A549 (cell line): Measurements from ENCODE around the gene SRSF4. TPM values are rescaled to one million over a fixed set of nuclear protein-coding genes. Genes with fewer than 3 reads are reported as not detected.
"Not testable (repeated sequence)": the region's sequence is repeated elsewhere in the genome, so short reads cannot be mapped to it uniquely, and the experiment has no call there.

Experiments
- ATAC-seq, 2 experiments: fragments of 200-7000 bp in 1 of 2; fragments of >200 bp in 1 of 2; cut with Nextera tagmentation in 1 of 2; cut with Tn5 transposase in 1 of 2; 3 replicates each; pipeline versions ENCODE4 v1.8.0 to v1.9.1; 2018 to 2020; ENCODE audit warnings: mild to moderate bottlenecking in 1 of 2, moderate library complexity in 1 of 2
- CTCF ChIA-PET: fragments of 300-600 bp; sonication (Branson Sonifier 250); formaldehyde crosslinking; extraction: SDS; loops from one replicate; lab custom pipeline; 2021; ENCODE audit warnings: antibody characterized with exemption, inconsistent platforms; lab: Yijun Ruan, JAX
- POLR2A ChIA-PET: fragments of 350-600 bp; formaldehyde crosslinking; extraction: SDS; loops from one replicate; lab custom pipeline; 2021; ENCODE audit warnings: antibody characterized with exemption, inconsistent platforms; lab: Yijun Ruan, JAX
- DNase-seq, 2 experiments: peaks; one replicate each; pipeline versions ENCODE4 v3.0.0 to v3.0.0-alpha.2; 2011 to 2016; ENCODE audit warnings: low read depth in 1 of 2, low spot score in 1 of 2
- FAIRE-seq: peaks from 2 replicates; lab custom pipeline; 2011; peaks lifted over from hg19 to GRCh38; lab: Jason Lieb, UNC
- H3K27ac ChIP-seq, 2 experiments: fragments of >200 bp; sonication (Bioruptor Twin); formaldehyde crosslinking; 3 replicates each; pipeline ENCODE4 v1.5.1; 2016 to 2017
- H3K4me1 ChIP-seq: fragments of >200 bp; sonication (Bioruptor Twin); formaldehyde crosslinking; 3 replicates; pipeline ENCODE4 v1.6.1; 2016
- H3K4me2 ChIP-seq: fragments of >200 bp; sonication (Bioruptor Twin); formaldehyde crosslinking; 3 replicates; pipeline ENCODE4 v1.6.1; 2016
- H3K4me3 ChIP-seq: fragments of >200 bp; sonication (Bioruptor Twin); formaldehyde crosslinking; 3 replicates; pipeline ENCODE4 v1.5.1; 2016
- H3K9me3 ChIP-seq: fragments of >200 bp; sonication (Bioruptor Twin); formaldehyde crosslinking; 3 replicates; pipeline ENCODE4 v1.6.1; 2016
- CBX8 ChIP-seq: fragments of 200-600 bp; sonication (generic); IDR thresholded peaks from 2 replicates; pipeline ENCODE4 v1.6.1; 2016
- EHF ChIP-seq: fragments of 250-450 bp; sonication (Bioruptor Pico); IDR thresholded peaks from 2 replicates; pipeline ENCODE4 v1.5.0; 2020; ENCODE audit warnings: mild to moderate bottlenecking
- FOSB ChIP-seq: fragments of 250-450 bp; sonication (Bioruptor Pico); IDR thresholded peaks from 2 replicates; pipeline ENCODE4 v1.5.0; 2020; ENCODE audit warnings: mild to moderate bottlenecking, moderate library complexity
- FOSL2 ChIP-seq, 2 experiments: fragments of 450-650 bp in 1 of 2; fragments of >200 bp in 1 of 2; sonication (Bioruptor Twin) in 1 of 2; formaldehyde crosslinking; IDR thresholded peaks; 2 replicates each; pipeline versions ENCODE4 v1.5.0 to v1.6.1; 2016 to 2020; ENCODE audit warnings: mild to moderate bottlenecking in 1 of 2, moderate library complexity in 1 of 2
- GATA3 ChIP-seq: IDR thresholded peaks from 2 replicates; pipeline ENCODE4 v1.6.1; 2012; ENCODE audit warnings: borderline replicate concordance
- HDAC2 ChIP-seq: fragments of 200-600 bp; sonication (generic); IDR thresholded peaks from 2 replicates; pipeline ENCODE4 v1.6.1; 2016
- HOXA7 ChIP-seq: fragments of 250-450 bp; sonication (Bioruptor Pico); IDR thresholded peaks from 2 replicates; pipeline ENCODE4 v1.5.0; 2020; ENCODE audit warnings: mild to moderate bottlenecking, moderate library complexity
- HOXB5 ChIP-seq: fragments of 250-450 bp; sonication (Bioruptor Pico); IDR thresholded peaks from 2 replicates; pipeline ENCODE4 v1.5.0; 2020; ENCODE audit warnings: mild to moderate bottlenecking, moderate library complexity
- NFE2L2 ChIP-seq: fragments of 150-350 bp; conservative IDR thresholded peaks from 2 replicates; pipeline ENCODE4 v1.6.1; 2014; ENCODE audit warnings: low read length
- NPAS2 ChIP-seq: fragments of 250-450 bp; sonication (Bioruptor Pico); IDR thresholded peaks from 2 replicates; pipeline ENCODE4 v1.8.0; 2022; ENCODE audit warnings: mild to moderate bottlenecking, moderate library complexity, borderline replicate concordance
- NR3C1 ChIP-seq: fragments of >200 bp; sonication (Bioruptor Twin); formaldehyde crosslinking; IDR thresholded peaks from 3 replicates; pipeline ENCODE4 v1.6.1; 2017
- POLR2A ChIP-seq: IDR thresholded peaks from 2 replicates; pipeline ENCODE4 v1.6.1; 2012; ENCODE audit warnings: mild to moderate bottlenecking, low read length
- POLR2AphosphoS2 ChIP-seq: conservative IDR thresholded peaks from 2 replicates; pipeline ENCODE4 v1.6.1; 2012; ENCODE audit warnings: low read length, improper control_type of control experiment, inconsistent platforms
- RAD21 ChIP-seq, 2 experiments: fragments of >200 bp in 1 of 2; sonication (Bioruptor Twin) in 1 of 2; formaldehyde crosslinking in 1 of 2; IDR thresholded peaks in 1 of 2; conservative IDR thresholded peaks in 1 of 2; 2 replicates in 1 of 2; 3 replicates in 1 of 2; pipeline ENCODE4 v1.6.1; 2012 to 2018; ENCODE audit warnings: inconsistent platforms in 1 of 2
- RFX5 ChIP-seq: fragments of 450-650 bp; IDR thresholded peaks from 2 replicates; pipeline ENCODE4 v1.7.1; 2014; ENCODE audit warnings: antibody characterized with exemption, mild to moderate bottlenecking, moderate library complexity
- RNF2 ChIP-seq: fragments of 200-600 bp; sonication (generic); IDR thresholded peaks from 2 replicates; pipeline ENCODE4 v1.6.1; 2016; ENCODE audit warnings: low read depth, mild to moderate bottlenecking, antibody characterized with exemption, moderate library complexity, borderline replicate concordance
- SMC3 ChIP-seq: fragments of >200 bp; sonication (Bioruptor Twin); formaldehyde crosslinking; IDR thresholded peaks from 3 replicates; pipeline ENCODE4 v1.6.1; 2018; ENCODE audit warnings: inconsistent platforms
- SREBF2 ChIP-seq: fragments of 450-650 bp; IDR thresholded peaks from 2 replicates; pipeline ENCODE4 v1.6.1; 2014; ENCODE audit warnings: mild to moderate bottlenecking, moderate library complexity
- TP53 ChIP-seq: fragments of 250-450 bp; sonication (Bioruptor Pico); IDR thresholded peaks from 2 replicates; pipeline ENCODE4 v1.5.0; 2021; ENCODE audit warnings: mild to moderate bottlenecking, moderate library complexity
- ZC3H11A ChIP-seq: fragments of 450-650 bp; IDR thresholded peaks from 2 replicates; pipeline ENCODE4 v1.6.1; 2014; ENCODE audit warnings: antibody characterized with exemption, mild to moderate bottlenecking
- WGBS: methylation state at CpG from one replicate; pipeline ENCODE4 v1.1.6; 2017; ENCODE audit errors: missing lambda C conversion rate; 5-methylcytosine and 5-hydroxymethylcytosine counted together
- polyA plus RNA-seq, 4 experiments: library from polyadenylated mRNA; depleted of rRNA in 3 of 4; stranded (reverse); fragments of >200 nt; fragmentation: RNase III in 1 of 4; extraction: RNeasy Plus Mini Kit Qiagen cat#74134 plus additional on column Dnase treatment in 1 of 4; gene quantifications; 2 replicates in 3 of 4; 3 replicates in 1 of 4; pipeline ENCODE4 v1.2.3, GENCODE V29; 2011 to 2017
- TF ChIP-seq, protein P1 (sequence below): fragments of 250-450 bp; sonication (Bioruptor Pico); IDR thresholded peaks from 2 replicates; pipeline ENCODE4 v1.5.0; 2021; ENCODE audit warnings: mild to moderate bottlenecking, moderate library complexity, borderline replicate concordance
- TF ChIP-seq, protein P2 (sequence below): fragments of >200 bp; sonication (Bioruptor Twin); formaldehyde crosslinking; IDR thresholded peaks from 2 replicates; pipeline ENCODE4 v1.6.1; 2016
- TF ChIP-seq, protein P3 (sequence below): IDR thresholded peaks from 2 replicates; pipeline ENCODE4 v1.6.1; 2012
- TF ChIP-seq, protein P4 (sequence below): fragments of >200 bp; sonication (Bioruptor Twin); formaldehyde crosslinking; IDR thresholded peaks from 3 replicates; pipeline ENCODE4 v1.5.1; 2016

SRSF4 gene
- polyA plus RNA-seq, 2 of the 4 experiments (the other 2 are of a cell fraction) = 45.6 to 64.5 TPM

DNA sequence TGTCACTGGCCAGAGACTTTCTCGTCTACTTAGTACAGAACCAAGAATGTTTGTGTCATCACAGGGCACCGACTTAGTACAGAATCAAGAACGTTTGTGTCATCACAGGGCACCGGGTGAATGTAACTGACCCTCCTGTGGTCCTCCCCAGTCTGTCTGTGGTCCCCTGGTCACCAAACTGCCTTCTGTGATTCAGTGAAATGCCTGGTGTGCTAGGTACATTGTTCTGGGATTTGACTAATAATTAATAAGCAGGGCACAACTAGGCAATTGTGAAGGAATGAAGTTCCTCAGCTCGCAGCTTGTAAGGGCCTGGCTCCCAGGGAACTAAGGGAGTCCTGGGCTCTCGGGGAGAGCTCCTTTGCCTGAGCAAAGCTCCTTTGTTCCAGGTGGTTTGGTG lies 41.8 kb upstream of the SRSF4 start:
- ChIA-PET POLR2A (no interaction called here), CTCF (no interaction called here)
- Histone ChIP-seq H3K27ac (no peak overlapping the region), H3K4me2 (no peak overlapping the region), H3K4me1 (no peaks in the 10 kb centered on the region), H3K9me3 (no peaks in the 10 kb centered on the region), H3K4me3 (no peak overlapping the region)
- TF ChIP-seq HDAC2 (no peak), HOXA7 (no peak), TP53 (CRISPR knock-in tag) (no peak), SMC3 (no peak), GATA3 (no peak), POLR2AphosphoS2 (no peak), CBX8 (no peak), POLR2A (no peak)
- TF ChIP-seq, protein P1, sequence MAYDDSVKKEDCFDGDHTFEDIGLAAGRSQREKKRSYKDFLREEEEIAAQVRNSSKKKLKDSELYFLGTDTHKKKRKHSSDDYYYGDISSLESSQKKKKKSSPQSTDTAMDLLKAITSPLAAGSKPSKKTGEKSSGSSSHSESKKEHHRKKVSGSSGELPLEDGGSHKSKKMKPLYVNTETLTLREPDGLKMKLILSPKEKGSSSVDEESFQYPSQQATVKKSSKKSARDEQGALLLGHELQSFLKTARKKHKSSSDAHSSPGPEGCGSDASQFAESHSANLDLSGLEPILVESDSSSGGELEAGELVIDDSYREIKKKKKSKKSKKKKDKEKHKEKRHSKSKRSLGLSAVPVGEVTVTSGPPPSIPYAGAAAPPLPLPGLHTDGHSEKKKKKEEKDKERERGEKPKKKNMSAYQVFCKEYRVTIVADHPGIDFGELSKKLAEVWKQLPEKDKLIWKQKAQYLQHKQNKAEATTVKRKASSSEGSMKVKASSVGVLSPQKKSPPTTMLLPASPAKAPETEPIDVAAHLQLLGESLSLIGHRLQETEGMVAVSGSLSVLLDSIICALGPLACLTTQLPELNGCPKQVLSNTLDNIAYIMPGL (CRISPR knock-in tag) = no peak
- TF ChIP-seq, protein P2, sequence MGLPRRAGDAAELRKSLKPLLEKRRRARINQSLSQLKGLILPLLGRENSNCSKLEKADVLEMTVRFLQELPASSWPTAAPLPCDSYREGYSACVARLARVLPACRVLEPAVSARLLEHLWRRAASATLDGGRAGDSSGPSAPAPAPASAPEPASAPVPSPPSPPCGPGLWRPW = no peak
- TF ChIP-seq, protein P3, sequence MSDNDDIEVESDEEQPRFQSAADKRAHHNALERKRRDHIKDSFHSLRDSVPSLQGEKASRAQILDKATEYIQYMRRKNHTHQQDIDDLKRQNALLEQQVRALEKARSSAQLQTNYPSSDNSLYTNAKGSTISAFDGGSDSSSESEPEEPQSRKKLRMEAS = no peak
- FAIRE-seq (no peak), ATAC-seq (no peak), DNase-seq (no peak)
- WGBS = 82% methylated on average over 6 of the region's 6 CpGs

DNA sequence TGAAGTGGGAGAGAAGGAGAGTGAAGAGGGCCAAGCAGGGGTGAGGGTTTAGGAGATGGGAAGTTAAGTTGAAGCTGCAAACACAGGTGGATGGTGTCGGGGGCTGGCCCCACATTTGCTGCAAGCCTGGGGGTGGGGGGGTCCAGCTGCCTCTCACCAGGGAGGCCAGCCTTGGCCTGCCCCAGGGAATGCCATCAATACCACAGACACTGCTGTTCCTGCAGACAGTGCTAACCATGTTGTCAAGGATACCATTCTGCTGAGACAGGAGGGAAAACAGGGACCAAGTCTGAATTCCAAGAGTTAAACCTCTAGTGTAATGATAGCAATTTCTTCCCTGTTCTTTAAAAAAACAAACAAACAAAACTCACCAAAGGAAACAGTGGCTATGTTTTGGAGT lies 41.0 kb upstream of the SRSF4 start:
- 100% methylated on average over 1 of the region's 1 CpG for WGBS
- no peaks in the 10 kb centered on the region for H3K4me1 ChIP-seq
- FAIRE-seq = no peak
- no peak for ATAC-seq
- no peaks in the 10 kb centered on the region for H3K9me3 ChIP-seq
- no peak for TF ChIP-seq NR3C1
- no peak for TF ChIP-seq FOSL2 (IDR thresholded peaks at IDR 0.05)
- TF ChIP-seq FOSL2 (CRISPR knock-in tag; IDR thresholded peaks at IDR 0.05) = no peak
- TF ChIP-seq HDAC2 = no peak
- TF ChIP-seq, all 56 proteins: peak for 0
- ChIA-PET CTCF (no interaction called here), POLR2A (no interaction called here)
- no peak for DNase-seq
- H3K4me2 ChIP-seq = no peak overlapping the region
- no peak overlapping the region for H3K27ac ChIP-seq
- H3K4me3 ChIP-seq = no peak overlapping the region

DNA sequence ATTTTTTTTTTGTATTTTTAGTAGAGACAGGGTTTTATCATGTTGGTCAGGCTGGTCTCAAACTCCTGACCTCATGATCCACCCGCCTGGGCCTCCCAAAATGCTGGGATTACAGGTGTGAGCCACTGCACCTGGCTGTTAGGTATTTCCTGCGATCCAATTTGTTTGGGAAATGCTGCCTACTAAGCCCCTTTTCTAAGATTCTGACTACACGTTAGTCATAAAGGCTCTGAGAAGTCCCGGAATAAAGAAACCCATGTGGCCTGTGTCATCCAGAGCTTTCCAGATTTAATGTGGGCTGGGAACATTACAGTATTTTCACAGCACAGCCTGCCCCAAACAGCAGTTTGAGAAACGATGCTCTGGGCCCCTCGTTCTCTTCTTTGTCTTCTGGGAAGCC lies 40.6 kb upstream of the SRSF4 start:
- H3K4me1 ChIP-seq, H3K27ac ChIP-seq, H3K4me3 ChIP-seq, ATAC-seq, CTCF ChIA-PET, H3K9me3 ChIP-seq, FAIRE-seq, H3K4me2 ChIP-seq, POLR2A ChIA-PET, DNase-seq: not testable (repeated sequence)
- WGBS = 90% methylated on average over 6 of the region's 6 CpGs

DNA sequence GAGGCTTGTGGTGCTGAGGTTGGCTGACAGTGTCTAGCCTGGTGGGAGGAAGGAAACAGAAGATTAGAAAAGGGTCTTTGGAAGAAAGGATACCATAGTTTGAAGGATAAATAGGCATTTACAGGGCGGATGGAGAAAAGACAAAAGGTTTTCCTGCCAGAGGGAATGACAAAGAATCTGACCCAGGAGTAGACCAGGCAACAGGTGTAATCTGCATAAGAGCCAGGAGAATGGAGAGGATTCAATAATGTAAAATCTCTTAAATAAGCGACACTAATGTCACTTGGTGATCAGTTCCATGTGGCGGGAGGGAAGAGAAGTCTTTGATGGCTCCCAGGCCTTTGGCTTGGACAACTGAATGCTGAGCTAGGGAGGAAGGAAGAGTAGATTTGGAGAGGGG lies 39.6 kb upstream of the SRSF4 start:
- H3K4me3 ChIP-seq = no peak overlapping the region
- 94% methylated on average over 3 of the region's 3 CpGs for WGBS
- FAIRE-seq = no peak
- CTCF ChIA-PET = interaction anchor here (0.8 kb wide), 1 partner anchor 11 kb away, joined by 3 read pairs; no protein-coding TSS in a partner anchor
- POLR2A ChIA-PET = no interaction called here
- ATAC-seq = no peak
- DNase-seq = no peak
- H3K4me1 ChIP-seq = no peaks in the 10 kb centered on the region
- no peak overlapping the region for H3K27ac ChIP-seq
- TF ChIP-seq HOXB5 (CRISPR knock-in tag) = no peak
- no peak overlapping the region for H3K4me2 ChIP-seq
- no peaks in the 10 kb centered on the region for H3K9me3 ChIP-seq

DNA sequence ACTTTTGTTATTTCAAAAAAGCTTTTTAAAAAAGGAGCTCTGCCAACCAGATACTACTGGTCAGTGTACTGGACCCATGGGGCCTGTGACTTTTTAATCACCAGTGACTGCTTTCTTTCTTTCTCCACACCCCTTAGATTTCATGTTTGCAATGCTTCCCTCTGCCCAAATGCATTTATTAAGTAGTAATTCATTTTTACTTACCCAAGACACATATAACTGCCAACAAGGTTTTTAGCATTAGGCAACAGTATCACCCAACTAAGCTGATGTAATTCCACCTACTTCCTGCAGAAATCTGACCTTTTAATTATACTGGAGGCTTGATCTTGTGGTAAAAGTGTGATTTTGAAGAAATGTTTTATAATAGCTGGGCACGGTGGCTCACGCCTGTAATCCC lies 36.5 kb upstream of the SRSF4 start:
- CTCF ChIA-PET = interaction anchor here (1.1 kb wide), 1 partner anchor 18 kb away, joined by 5 read pairs; the partner anchor contains the start of gene PTPRU
- POLR2A ChIA-PET = interaction anchor here (0.5 to 1.5 kb wide), 2 partner anchors 36 to 163 kb away, joined by 3 read pairs; partner anchors contain the start of gene SRSF4
- DNase-seq = no peak
- H3K4me1 ChIP-seq = no peaks in the 10 kb centered on the region
- H3K27ac ChIP-seq = no peak overlapping the region
- TF ChIP-seq RAD21 (conservative IDR thresholded peaks at IDR 0.05 in 1 of 2, IDR thresholded peaks at IDR 0.05 in 1 of 2) (no peak), FOSB (CRISPR knock-in tag) (no peak), ZC3H11A (no peak), RFX5 (no peak), EHF (CRISPR knock-in tag) (no peak), NFE2L2 (no peak), SREBF2 (no peak), RNF2 (no peak), TP53 (CRISPR knock-in tag) (no peak), NPAS2 (CRISPR knock-in tag) (no peak)
- TF ChIP-seq, protein P4, sequence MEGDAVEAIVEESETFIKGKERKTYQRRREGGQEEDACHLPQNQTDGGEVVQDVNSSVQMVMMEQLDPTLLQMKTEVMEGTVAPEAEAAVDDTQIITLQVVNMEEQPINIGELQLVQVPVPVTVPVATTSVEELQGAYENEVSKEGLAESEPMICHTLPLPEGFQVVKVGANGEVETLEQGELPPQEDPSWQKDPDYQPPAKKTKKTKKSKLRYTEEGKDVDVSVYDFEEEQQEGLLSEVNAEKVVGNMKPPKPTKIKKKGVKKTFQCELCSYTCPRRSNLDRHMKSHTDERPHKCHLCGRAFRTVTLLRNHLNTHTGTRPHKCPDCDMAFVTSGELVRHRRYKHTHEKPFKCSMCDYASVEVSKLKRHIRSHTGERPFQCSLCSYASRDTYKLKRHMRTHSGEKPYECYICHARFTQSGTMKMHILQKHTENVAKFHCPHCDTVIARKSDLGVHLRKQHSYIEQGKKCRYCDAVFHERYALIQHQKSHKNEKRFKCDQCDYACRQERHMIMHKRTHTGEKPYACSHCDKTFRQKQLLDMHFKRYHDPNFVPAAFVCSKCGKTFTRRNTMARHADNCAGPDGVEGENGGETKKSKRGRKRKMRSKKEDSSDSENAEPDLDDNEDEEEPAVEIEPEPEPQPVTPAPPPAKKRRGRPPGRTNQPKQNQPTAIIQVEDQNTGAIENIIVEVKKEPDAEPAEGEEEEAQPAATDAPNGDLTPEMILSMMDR = no peak
- no peak overlapping the region for H3K4me3 ChIP-seq
- 100% methylated on average over 2 of the region's 2 CpGs for WGBS
- no peaks in the 10 kb centered on the region for H3K9me3 ChIP-seq
- no peak for ATAC-seq
- no peak for FAIRE-seq
- no peak overlapping the region for H3K4me2 ChIP-seq
